ENCODE measurements around the gene ENTPD1. TPM values are rescaled to one million over a fixed set of nuclear protein-coding genes. Genes with fewer than 3 reads are reported as not detected.
"Not testable (repeated sequence)": the region's sequence is repeated elsewhere in the genome, so short reads cannot be mapped to it uniquely, and the experiment has no call there.

ENTPD1 gene
- total RNA-seq, 6 experiments from 2014 or later = not detected

DNA sequence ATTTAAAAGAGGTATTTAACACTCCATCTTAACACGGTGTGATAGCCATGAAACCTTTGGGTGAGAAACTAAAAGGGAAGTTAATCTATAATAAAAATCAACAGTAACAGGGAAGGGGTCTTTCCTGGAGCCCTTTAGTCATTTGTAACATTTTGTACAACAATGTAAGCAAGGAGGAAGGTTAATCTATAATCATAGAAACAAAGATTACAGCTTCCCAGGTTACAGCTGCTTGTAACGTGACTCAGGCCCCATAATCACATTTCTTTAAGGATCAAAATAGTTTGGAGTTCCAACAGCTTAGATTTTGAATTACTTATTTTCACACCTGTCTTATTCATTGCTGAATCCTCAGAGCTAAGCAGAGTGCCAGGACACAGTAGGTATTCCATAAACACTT is 133.9 kb downstream of the ENTPD1 start:
- Mint-ChIP-seq H3K27ac (no peak overlapping the region), H3K4me3 (no peak overlapping the region), H3K36me3 (ENCODE audit: low read depth) (no peaks in the 10 kb centered on the region), H3K4me1 (ENCODE audit: low read depth) (no peaks in the 10 kb centered on the region), H3K9me3 (no peaks in the 10 kb centered on the region), H3K27me3 (ENCODE audit: insufficient read depth) (no peaks in the 10 kb centered on the region)
- TF ChIP-seq, protein P1, sequence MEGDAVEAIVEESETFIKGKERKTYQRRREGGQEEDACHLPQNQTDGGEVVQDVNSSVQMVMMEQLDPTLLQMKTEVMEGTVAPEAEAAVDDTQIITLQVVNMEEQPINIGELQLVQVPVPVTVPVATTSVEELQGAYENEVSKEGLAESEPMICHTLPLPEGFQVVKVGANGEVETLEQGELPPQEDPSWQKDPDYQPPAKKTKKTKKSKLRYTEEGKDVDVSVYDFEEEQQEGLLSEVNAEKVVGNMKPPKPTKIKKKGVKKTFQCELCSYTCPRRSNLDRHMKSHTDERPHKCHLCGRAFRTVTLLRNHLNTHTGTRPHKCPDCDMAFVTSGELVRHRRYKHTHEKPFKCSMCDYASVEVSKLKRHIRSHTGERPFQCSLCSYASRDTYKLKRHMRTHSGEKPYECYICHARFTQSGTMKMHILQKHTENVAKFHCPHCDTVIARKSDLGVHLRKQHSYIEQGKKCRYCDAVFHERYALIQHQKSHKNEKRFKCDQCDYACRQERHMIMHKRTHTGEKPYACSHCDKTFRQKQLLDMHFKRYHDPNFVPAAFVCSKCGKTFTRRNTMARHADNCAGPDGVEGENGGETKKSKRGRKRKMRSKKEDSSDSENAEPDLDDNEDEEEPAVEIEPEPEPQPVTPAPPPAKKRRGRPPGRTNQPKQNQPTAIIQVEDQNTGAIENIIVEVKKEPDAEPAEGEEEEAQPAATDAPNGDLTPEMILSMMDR (IDR thresholded peaks at IDR 0.05) = no peak
- DNase-seq = no peak

DNA sequence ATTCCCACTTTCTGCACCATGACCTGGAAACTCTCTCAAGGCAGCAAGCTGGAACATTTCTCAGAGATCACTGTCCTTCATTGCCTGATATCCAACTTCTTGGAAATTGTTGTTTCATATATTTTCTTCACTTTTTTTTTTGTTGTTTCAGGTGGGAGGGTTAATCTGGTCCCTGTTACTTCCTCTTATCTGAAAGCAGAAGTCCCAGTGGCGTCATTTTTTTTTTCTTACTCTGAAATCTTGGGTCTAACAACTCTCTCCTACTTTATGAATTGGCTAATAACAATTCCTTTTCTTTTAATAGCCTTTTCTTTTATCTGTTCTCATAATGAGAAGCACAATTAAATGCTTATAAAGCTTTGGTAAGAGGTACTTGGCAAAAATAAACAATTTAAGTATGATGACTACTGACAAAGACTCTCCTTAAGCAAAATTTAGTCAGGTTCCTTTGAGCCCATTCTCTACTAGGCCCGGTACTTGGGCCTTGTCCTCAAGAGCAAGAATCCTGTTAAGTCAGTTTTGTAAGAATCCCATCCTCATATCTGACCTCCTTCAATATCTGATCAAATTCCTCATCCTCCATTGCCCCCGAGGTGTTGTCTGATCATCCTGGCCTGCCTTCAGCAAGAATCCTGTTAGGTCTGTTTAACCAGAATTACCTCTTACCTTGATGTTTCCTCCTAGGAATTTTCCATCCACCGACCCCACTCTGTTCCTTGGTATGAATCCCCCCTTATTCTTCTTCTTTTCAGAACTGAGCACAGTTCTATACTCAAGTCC is 140.3 kb downstream of the ENTPD1 start:
- Mint-ChIP-seq H3K27ac (no peak overlapping the region), H3K27me3 (ENCODE audit: insufficient read depth) (no peaks in the 10 kb centered on the region)

DNA sequence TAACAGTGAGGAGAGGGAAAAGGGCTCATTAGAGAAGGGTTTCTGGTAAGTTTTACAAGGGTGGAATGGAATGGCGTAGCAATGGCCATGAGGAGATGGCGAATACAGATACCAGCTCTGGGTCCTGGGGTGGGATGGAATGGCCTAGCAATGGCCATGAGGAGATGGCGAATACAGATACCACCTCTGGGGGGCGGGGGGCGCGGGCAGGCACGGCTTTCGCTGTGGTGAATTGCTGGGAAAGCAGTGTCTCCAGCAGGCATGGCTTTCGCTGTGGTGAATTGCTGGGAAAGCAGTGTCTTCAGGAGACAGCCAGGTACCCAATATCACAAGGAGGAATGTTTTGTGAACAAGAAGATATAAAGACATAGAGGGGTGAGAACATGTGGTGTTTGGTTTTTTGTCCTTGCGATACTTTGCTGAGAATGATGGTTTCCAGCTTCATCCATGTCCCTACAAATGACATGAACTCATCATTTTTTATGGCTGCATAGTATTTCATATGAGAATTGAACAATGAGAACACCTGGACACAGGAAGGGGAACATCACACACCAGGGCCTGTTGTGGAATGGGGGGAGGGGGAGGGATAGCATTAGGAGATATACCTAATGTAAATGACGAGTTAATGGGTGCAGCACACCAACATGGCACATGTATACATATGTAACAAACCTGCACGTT is 150.1 kb downstream of the ENTPD1 start:
- H3K27me3 Mint-ChIP-seq (ENCODE audit: insufficient read depth); H3K9me3 Mint-ChIP-seq; DNase-seq; H3K27ac Mint-ChIP-seq; H3K36me3 Mint-ChIP-seq (ENCODE audit: low read depth): not testable (repeated sequence)
- Mint-ChIP-seq H3K4me1 (ENCODE audit: low read depth) (peaks cover 14% of the 10 kb centered on the region), H3K4me3 (peak overlapping the region; percentile 98)

More for the DNA sequence above, 140.3 kb downstream of the ENTPD1 start:
- Mint-ChIP-seq H3K9me3 (no peaks in the 10 kb centered on the region), H3K36me3 (ENCODE audit: low read depth) (peaks cover 10% of the 10 kb centered on the region; the same call in 1 of the 2 replicates), H3K4me1 (ENCODE audit: low read depth) (no peaks in the 10 kb centered on the region), H3K4me3 (no peak overlapping the region)
- TF ChIP-seq, protein P1 (IDR thresholded peaks at IDR 0.05) = no peak
- no peak for DNase-seq

DNA sequence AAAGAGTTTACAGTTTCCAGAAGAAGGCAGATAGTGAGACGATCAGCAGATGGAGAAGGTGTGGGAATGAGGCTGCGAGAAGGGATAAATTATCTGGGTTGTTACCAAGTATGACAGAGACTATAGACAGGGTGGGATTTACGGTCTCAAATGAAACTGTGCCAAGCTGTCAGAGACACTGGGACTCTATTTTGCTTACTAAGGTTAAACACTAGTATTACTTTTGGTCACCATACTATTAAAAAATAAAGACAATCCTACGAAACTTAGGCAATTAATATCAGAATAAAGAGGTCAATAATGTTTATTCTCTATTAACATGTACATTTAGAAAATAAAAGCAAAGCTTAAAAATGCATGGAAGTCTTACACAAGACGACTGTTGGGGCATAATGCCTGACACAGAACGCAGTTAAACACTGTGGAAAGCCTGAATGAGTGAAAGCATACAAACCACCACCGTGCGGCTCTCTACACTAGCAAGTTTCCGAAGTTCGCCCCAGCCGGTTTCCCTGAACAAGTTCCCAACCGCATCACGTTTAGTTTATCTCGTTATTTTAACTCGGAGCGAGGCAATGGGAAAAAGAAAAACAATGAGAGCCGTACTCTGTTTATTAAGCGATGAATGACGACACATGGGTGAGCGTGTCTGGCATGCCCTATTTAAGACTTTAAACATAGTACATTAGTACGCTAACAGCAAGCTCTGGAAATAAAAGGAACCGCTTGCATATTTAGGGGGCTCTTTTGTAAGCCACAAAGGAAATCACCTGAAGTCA is 150.9 kb downstream of the ENTPD1 start:
- Mint-ChIP-seq H3K27me3 (ENCODE audit: insufficient read depth) (no peaks in the 10 kb centered on the region), H3K4me3 (peak overlapping the region; percentile 98), H3K9me3 (no peaks in the 10 kb centered on the region), H3K27ac (peak overlapping the region; percentile 68), H3K4me1 (ENCODE audit: low read depth) (peaks cover 14% of the 10 kb centered on the region), H3K36me3 (ENCODE audit: low read depth) (no peaks in the 10 kb centered on the region; the same call in 1 of the 2 replicates)
- DNase-seq = peak; percentile 60
- TF ChIP-seq, protein P1 (IDR thresholded peaks at IDR 0.05) = no peak

DNA sequence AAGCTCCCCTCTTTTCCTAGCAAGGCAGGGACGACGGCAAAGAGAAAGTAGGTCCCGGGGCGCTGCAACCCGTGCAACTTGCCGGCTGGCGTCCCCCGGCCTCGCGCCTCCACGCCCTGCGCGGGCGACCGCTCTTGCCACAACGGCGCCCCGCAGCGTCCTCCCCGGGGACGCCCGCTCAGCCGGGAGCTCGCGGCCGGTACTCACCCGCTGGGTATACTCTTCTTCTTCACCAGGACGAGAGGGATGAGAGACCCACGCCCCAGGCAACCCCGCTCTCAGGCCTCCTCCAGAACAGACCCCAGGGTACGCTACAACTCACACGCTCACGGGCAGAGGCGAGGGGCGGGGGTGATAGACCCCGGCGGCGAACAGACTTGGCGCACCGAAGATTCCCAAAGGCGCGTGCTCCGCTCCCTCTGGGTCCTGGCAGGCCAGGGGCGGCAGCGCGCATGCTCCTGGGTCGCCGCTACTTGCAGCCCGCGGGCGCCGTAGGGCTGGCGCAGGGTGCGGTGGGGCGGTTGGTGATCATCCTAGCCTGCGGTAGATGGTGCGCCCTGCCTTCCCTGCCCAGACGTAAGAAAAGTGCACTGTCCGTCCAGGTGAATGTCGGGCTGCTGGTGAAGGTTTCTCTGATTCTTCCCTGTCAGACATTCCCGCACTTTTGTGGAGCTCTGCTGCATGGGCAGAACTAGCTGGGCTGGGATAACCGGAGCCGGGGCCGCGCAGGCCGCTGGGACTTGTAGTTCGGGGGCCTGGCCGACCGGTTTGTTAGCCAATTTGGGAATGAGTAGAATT is 151.7 kb downstream of the ENTPD1 start, which contains the start of gene CC2D2B:
Gene CC2D2B, plus strand, starts transcription at position 520 of the 798 bp plus-strand sequence. CDS start 3,349 bp downstream, outside the sequence.
- Mint-ChIP-seq H3K27ac (peak within 1 kb of the TSS; percentile 95), H3K4me1 (ENCODE audit: low read depth) (peaks cover 14% of the 10 kb centered on the region), H3K4me3 (peak within 1 kb of the TSS; percentile 98), H3K9me3 (no peaks in the 10 kb centered on the region), H3K36me3 (ENCODE audit: low read depth) (no peaks in the 10 kb centered on the region; the same call in 1 of the 2 replicates), H3K27me3 (ENCODE audit: insufficient read depth) (no peaks in the 10 kb centered on the region)
- TF ChIP-seq, protein P1 (IDR thresholded peaks at IDR 0.05) = peak; percentile 39
- DNase-seq = peak; percentile 72
